Measurements from ENCODE around the gene ZNF365. TPM values are rescaled to one million over a fixed set of nuclear protein-coding genes. Genes with fewer than 3 reads are reported as not detected.
"Not testable (repeated sequence)": the region's sequence is repeated elsewhere in the genome, so short reads cannot be mapped to it uniquely, and the experiment has no call there.

Gene ZNF365
- total RNA-seq, 1 donor from 2014 or later = 0.74 TPM

GRCh38 chr10:62377966-62378365 is 3.8 kb downstream of the ZNF365 start:
- Histone ChIP-seq H3K4me3 (no peak overlapping the region), H3K36me3 (no peaks in the 10 kb centered on the region), H3K27me3 (no peaks in the 10 kb centered on the region), H3K27ac (no peak overlapping the region), H3K4me1 (peaks cover 15% of the 10 kb centered on the region), H3K9me3 (no peaks in the 10 kb centered on the region)
- DNase-seq (ENCODE audit: extremely low spot score in 2 of 2) = no peak
- no peak for TF ChIP-seq POLR2A (IDR thresholded peaks at IDR 0.05)
- no peak for TF ChIP-seq POLR2AphosphoS5 (IDR thresholded peaks at IDR 0.05; ENCODE audit: insufficient read depth in 1 of 2, low read depth in 1 of 2)
- intact Hi-C loops (cut with DNase I) = no loop called here

GRCh38 chr10:62378877-62379276 is 4.7 kb downstream of the ZNF365 start:
- intact Hi-C loops (cut with DNase I); H3K9me3 ChIP-seq; H3K36me3 ChIP-seq; DNase-seq (ENCODE audit: extremely low spot score in 2 of 2); H3K4me3 ChIP-seq; H3K27ac ChIP-seq; H3K27me3 ChIP-seq: not testable (repeated sequence)
- peaks cover 10% of the 10 kb centered on the region for H3K4me1 ChIP-seq

GRCh38 chr10:62379394-62379793 is 5.2 kb downstream of the ZNF365 start:
- no peak for TF ChIP-seq POLR2AphosphoS5 (IDR thresholded peaks at IDR 0.05; ENCODE audit: insufficient read depth in 1 of 2, low read depth in 1 of 2)
- no peak for TF ChIP-seq CTCF (IDR thresholded peaks at IDR 0.05)
- TF ChIP-seq POLR2A (IDR thresholded peaks at IDR 0.05) = no peak
- Histone ChIP-seq H3K27ac (no peak overlapping the region), H3K9me3 (no peaks in the 10 kb centered on the region)

GRCh38 chr10:62380016-62380415 is 5.8 kb downstream of the ZNF365 start:
- intact Hi-C loops (cut with DNase I) = no loop called here
- Histone ChIP-seq H3K27me3 (no peaks in the 10 kb centered on the region), H3K9me3 (no peaks in the 10 kb centered on the region), H3K4me1 (peaks cover 2% of the 10 kb centered on the region), H3K27ac (no peak overlapping the region), H3K36me3 (no peaks in the 10 kb centered on the region), H3K4me3 (no peak overlapping the region)
- TF ChIP-seq CTCF (IDR thresholded peaks at IDR 0.05) (no peak), POLR2AphosphoS5 (IDR thresholded peaks at IDR 0.05; ENCODE audit: insufficient read depth in 1 of 2, low read depth in 1 of 2) (no peak), POLR2A (IDR thresholded peaks at IDR 0.05) (no peak)
- no peak for DNase-seq (ENCODE audit: extremely low spot score in 2 of 2)

More at GRCh38 chr10:62379394-62379793, 5.2 kb downstream of the ZNF365 start:
- H3K4me1 ChIP-seq = peaks cover 8% of the 10 kb centered on the region
- no peaks in the 10 kb centered on the region for H3K36me3 ChIP-seq
- DNase-seq (ENCODE audit: extremely low spot score in 2 of 2) = no peak
- H3K4me3 ChIP-seq = no peak overlapping the region
- no peaks in the 10 kb centered on the region for H3K27me3 ChIP-seq
- intact Hi-C loops (cut with DNase I) = no loop called here

- no peaks in the 10 kb centered on the region for H3K27me3 ChIP-seq
- intact Hi-C loops (cut with DNase I) = no loop called here
- DNase-seq (ENCODE audit: extremely low spot score in 2 of 2) = no peak
- TF ChIP-seq CTCF (IDR thresholded peaks at IDR 0.05) (no peak), POLR2AphosphoS5 (IDR thresholded peaks at IDR 0.05; ENCODE audit: insufficient read depth in 1 of 2, low read depth in 1 of 2) (no peak), POLR2A (IDR thresholded peaks at IDR 0.05) (no peak)
- no peaks in the 10 kb centered on the region for H3K36me3 ChIP-seq
- no peak overlapping the region for H3K4me3 ChIP-seq
- H3K4me1 ChIP-seq = no peaks in the 10 kb centered on the region
- no peak overlapping the region for H3K27ac ChIP-seq
- H3K9me3 ChIP-seq = no peaks in the 10 kb centered on the region
Observed at GRCh38 chr10:62381385-62382102, 7.4 kb downstream of the ZNF365 start.

GRCh38 chr10:62382831-62383230 is 8.7 kb downstream of the ZNF365 start:
- H3K9me3 ChIP-seq = no peaks in the 10 kb centered on the region
- intact Hi-C loops (cut with DNase I) = no loop called here
- TF ChIP-seq POLR2A (IDR thresholded peaks at IDR 0.05) = no peak
- no peak for TF ChIP-seq CTCF (IDR thresholded peaks at IDR 0.05)
- TF ChIP-seq POLR2AphosphoS5 (IDR thresholded peaks at IDR 0.05; ENCODE audit: insufficient read depth in 1 of 2, low read depth in 1 of 2) = no peak
- H3K4me1 ChIP-seq = no peaks in the 10 kb centered on the region
- H3K27me3 ChIP-seq = no peaks in the 10 kb centered on the region
- no peaks in the 10 kb centered on the region for H3K36me3 ChIP-seq
- no peak overlapping the region for H3K4me3 ChIP-seq
- no peak for DNase-seq (ENCODE audit: extremely low spot score in 2 of 2)
- no peak overlapping the region for H3K27ac ChIP-seq

Data from vagina (tissue), 2 donors.